Endothelial cell of umbilical vein (primary cell): ENCODE measurements around the gene GDF11. TPM values are rescaled to one million over a fixed set of nuclear protein-coding genes. Genes with fewer than 3 reads are reported as not detected.

Experiments
- BruUV-seq: library from RNA; stranded (reverse); fragments of 400-500 nt; replicated peaks from 2 replicates; lab custom pipeline; 2021; lab: Mats Ljungman, UMichigan
- CTCF ChIA-PET: fragments of 300-600, 350-600 bp; sonication (Branson Sonifier 250); formaldehyde crosslinking; loops from one replicate; lab custom pipeline; 2021; ENCODE audit warnings: antibody characterized with exemption, inconsistent platforms; lab: Charles Lee
- POLR2A ChIA-PET: fragments of 300-600, 350-600 bp; sonication (Branson Sonifier 250); formaldehyde crosslinking; loops from one replicate; lab custom pipeline; 2021; ENCODE audit warnings: antibody characterized with exemption, inconsistent platforms; lab: Charles Lee
- DNase-seq: peaks from one replicate; pipeline ENCODE4 v3.0.0-alpha.2; 2011; ENCODE audit warnings: low read depth, low spot score
- FAIRE-seq: peaks from 2 replicates; lab custom pipeline; 2011; peaks lifted over from hg19 to GRCh38; lab: Jason Lieb, UNC
- H2AFZ ChIP-seq: 2 replicates; pipeline ENCODE4 v1.6.0; 2012; ENCODE audit warnings: low read depth, low read length, control low read depth, inconsistent platforms
- H3K27ac ChIP-seq: 2 replicates; pipeline ENCODE4 v1.5.1; 2011; ENCODE audit warnings: low read depth, mild to moderate bottlenecking, control low read depth, low read length, moderate library complexity; ENCODE audit not compliant: insufficient read depth
- H3K27me3 ChIP-seq, 2 experiments: 2 replicates each; pipeline versions ENCODE4 v1.6.0 to v1.6.1; 2011; ENCODE audit warnings: low read length in 2 of 2, mixed read lengths in 1 of 2; ENCODE audit not compliant: control insufficient read depth in 2 of 2, insufficient read depth in 2 of 2
- H3K36me3 ChIP-seq, 2 experiments: 2 replicates in 1 of 2; 3 replicates in 1 of 2; pipeline ENCODE4 v1.5.1; 2011; ENCODE audit warnings: low read length in 2 of 2, mild to moderate bottlenecking in 1 of 2, moderate library complexity in 1 of 2; ENCODE audit not compliant: control insufficient read depth in 2 of 2, insufficient read depth in 2 of 2; ENCODE audit errors: extremely low read depth in 1 of 2
- H3K4me1 ChIP-seq: 3 replicates; pipeline ENCODE4 v1.5.1; 2011; ENCODE audit warnings: mild to moderate bottlenecking, low read length; ENCODE audit not compliant: control insufficient read depth, insufficient read depth; ENCODE audit errors: extremely low read depth
- H3K4me2 ChIP-seq: 2 replicates; pipeline ENCODE4 v1.6.1; 2011; ENCODE audit warnings: low read length, control low read depth, mixed read lengths; ENCODE audit not compliant: insufficient read depth
- H3K4me3 ChIP-seq, 3 experiments: fragments of 200-600 bp in 1 of 3; sonication (generic), shearing (Covaris generic) in 1 of 3; replicated peaks in 1 of 3; 2 replicates each; pipeline ENCODE4 v1.5.1; 2011 to 2016; ENCODE audit warnings: control low read depth in 3 of 3, low read length in 3 of 3, mild to moderate bottlenecking in 2 of 3, inconsistent platforms in 1 of 3, low read depth in 1 of 3, moderate library complexity in 1 of 3; ENCODE audit not compliant: insufficient read depth in 1 of 3
- H3K79me2 ChIP-seq: 2 replicates; pipeline ENCODE4 v1.6.0; 2012; ENCODE audit warnings: low read length, inconsistent platforms; ENCODE audit not compliant: control insufficient read depth, insufficient read depth
- H3K9ac ChIP-seq: replicated peaks from 2 replicates; pipeline ENCODE3; 2011; ENCODE audit warnings: low read length, control low read depth; ENCODE audit not compliant: insufficient read depth; ENCODE audit errors: extremely low read depth
- H3K9me1 ChIP-seq: replicated peaks from 3 replicates; pipeline ENCODE4 v1.6.0; 2011; ENCODE audit warnings: mild to moderate bottlenecking, low read length; ENCODE audit not compliant: control insufficient read depth, insufficient read depth; ENCODE audit errors: extremely low read depth
- H3K9me3 ChIP-seq: replicated peaks from 2 replicates; pipeline ENCODE4 v1.5.1; 2012; ENCODE audit warnings: low read length, inconsistent platforms; ENCODE audit not compliant: control insufficient read depth, insufficient read depth
- H4K20me1 ChIP-seq: replicated peaks from 2 replicates; pipeline ENCODE3; 2011; ENCODE audit warnings: mild to moderate bottlenecking, low read length; ENCODE audit not compliant: control insufficient read depth, insufficient read depth; ENCODE audit errors: extremely low read depth
- EZH2 ChIP-seq: IDR thresholded peaks from 2 replicates; pipeline ENCODE4 v1.6.1; 2012; ENCODE audit warnings: borderline replicate concordance, low read depth, mild to moderate bottlenecking, moderate library complexity, low read length, inconsistent platforms; ENCODE audit not compliant: severe bottlenecking
- FOS ChIP-seq: IDR thresholded peaks from 2 replicates; pipeline ENCODE4 v1.6.1; 2011; ENCODE audit warnings: mild to moderate bottlenecking, low read length, moderate library complexity, borderline replicate concordance; ENCODE audit not compliant: insufficient read depth
- GATA2 ChIP-seq: IDR thresholded peaks from 2 replicates; pipeline ENCODE4 v1.7.0; 2011; ENCODE audit warnings: low read depth, mild to moderate bottlenecking, moderate library complexity, mixed read lengths, low read length; ENCODE audit not compliant: insufficient read length, insufficient read depth
- JUN ChIP-seq: IDR thresholded peaks from 2 replicates; pipeline ENCODE4 v1.6.1; 2011; ENCODE audit warnings: borderline replicate concordance, low read depth; ENCODE audit not compliant: insufficient read length, insufficient read depth
- MYC ChIP-seq: IDR thresholded peaks from one replicate; pipeline ENCODE4 v1.6.1; 2011; ENCODE audit warnings: mild to moderate bottlenecking, low read depth, low read length
- POLR2A ChIP-seq: IDR thresholded peaks from 2 replicates; pipeline ENCODE4 v1.6.1; 2012; ENCODE audit warnings: low read depth, mild to moderate bottlenecking, control low read depth, low read length
- POLR2AphosphoS5 ChIP-seq: IDR thresholded peaks from 2 replicates; pipeline ENCODE4 v1.6.1; 2012; ENCODE audit warnings: low read depth, mild to moderate bottlenecking, control low read depth, low read length, moderate library complexity; ENCODE audit not compliant: insufficient read depth
- dilution Hi-C: fragments of 300-500 bp; cut with MboI; formaldehyde crosslinking; loops from one replicate; pipeline ENCODE4 v1.15.0; 2019; ENCODE audit warnings: low sequenced_read_pairs; ENCODE audit not compliant: extremely low pct_ligation_motif_present
- intact Hi-C: fragments of 100-400 bp; cut with micrococcal nuclease; formaldehyde crosslinking; loops from one replicate; pipeline ENCODE4 v1.10.0; 2022
- polyA plus RNA-seq, 4 experiments: library from polyadenylated mRNA; depleted of rRNA in 3 of 4; stranded (reverse) in 3 of 4; unstranded in 1 of 4; fragments of >200 nt; gene quantifications; 2 replicates each; pipeline versions ENCODE4 v1.2.1 to v1.2.3, GENCODE V29; 2011 to 2012; ENCODE audit warnings: missing spikeins in 1 of 4
- total RNA-seq: library from RNA; stranded (reverse); gene quantifications from 2 replicates; pipeline ENCODE4 v1.2.3, GENCODE V29; 2021
- TF ChIP-seq, protein P1 (sequence below): IDR thresholded peaks from 2 replicates; pipeline ENCODE4 v1.6.1; 2011; ENCODE audit not compliant: insufficient read depth, insufficient read length
- TF ChIP-seq, protein P2 (sequence below), 2 donors: IDR thresholded peaks; 1 replicate in 1 of 2; 2 replicates in 1 of 2; pipeline ENCODE4 v1.5.1; 2011; ENCODE audit warnings: low read length in 2 of 2, mild to moderate bottlenecking in 2 of 2, moderate library complexity in 2 of 2, control low read depth in 1 of 2, inconsistent platforms in 1 of 2, low read depth in 1 of 2; ENCODE audit not compliant: insufficient read depth in 1 of 2; ENCODE audit errors: extremely low read depth in 1 of 2

Gene GDF11
- total and polyA plus RNA-seq, 2 donors (not counting 3 experiments of a cell fraction or from before 2014, with no cell fraction given), result 10.0 to 18.7 TPM

DNA sequence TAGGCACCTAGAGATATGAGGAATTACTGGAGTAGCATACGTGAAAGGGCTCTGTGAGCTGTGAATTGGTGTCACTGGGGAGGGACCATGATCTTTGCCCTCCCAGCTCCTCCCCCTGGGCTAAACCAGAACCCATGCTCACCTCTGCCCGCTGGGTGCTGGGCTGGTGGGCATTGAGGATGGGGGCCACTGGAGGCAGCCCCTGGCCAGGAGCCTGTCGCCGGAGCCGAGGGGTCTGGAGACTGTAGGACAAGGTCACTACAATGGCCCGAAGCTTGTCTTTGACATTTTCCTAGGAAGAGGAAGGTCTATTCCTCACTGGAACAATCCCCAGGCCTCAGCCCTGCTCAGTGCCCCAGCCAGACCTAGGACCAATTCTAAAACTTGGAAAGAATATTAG lies 46.8 kb upstream of the GDF11 start:
- Histone ChIP-seq H3K27me3 (no peaks in the 10 kb centered on the region), H3K9ac (no peak overlapping the region), H3K4me3 (no peak overlapping the region), H2AFZ (no peak overlapping the region), H3K9me1 (no peaks in the 10 kb centered on the region), H3K4me2 (no peak overlapping the region), H3K4me1 (no peaks in the 10 kb centered on the region), H3K36me3 (no peaks in the 10 kb centered on the region), H3K79me2 (no peaks in the 10 kb centered on the region), H4K20me1 (no peaks in the 10 kb centered on the region), H3K9me3 (no peaks in the 10 kb centered on the region), H3K27ac (no peak overlapping the region)
- intact Hi-C loops (no loop called here), dilution Hi-C loops (no loop called here)
- no TSS peak for BruUV-seq
- no peak for TF ChIP-seq FOS
- TF ChIP-seq GATA2, result no peak
- TF ChIP-seq MYC, result no peak
- TF ChIP-seq EZH2, result no peak
- TF ChIP-seq, protein P1, sequence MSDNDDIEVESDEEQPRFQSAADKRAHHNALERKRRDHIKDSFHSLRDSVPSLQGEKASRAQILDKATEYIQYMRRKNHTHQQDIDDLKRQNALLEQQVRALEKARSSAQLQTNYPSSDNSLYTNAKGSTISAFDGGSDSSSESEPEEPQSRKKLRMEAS, result no peak
- no peak for TF ChIP-seq POLR2A
- TF ChIP-seq POLR2AphosphoS5, result no peak
- ChIA-PET POLR2A (no interaction called here), CTCF (interaction anchor here (1.2 to 2.9 kb wide), 3 partner anchors 14 to 49 kb away, joined by 3 to 15 read pairs (median 3); a partner anchor contains a TSS)
- no peak for FAIRE-seq
- DNase-seq, result no peak

DNA sequence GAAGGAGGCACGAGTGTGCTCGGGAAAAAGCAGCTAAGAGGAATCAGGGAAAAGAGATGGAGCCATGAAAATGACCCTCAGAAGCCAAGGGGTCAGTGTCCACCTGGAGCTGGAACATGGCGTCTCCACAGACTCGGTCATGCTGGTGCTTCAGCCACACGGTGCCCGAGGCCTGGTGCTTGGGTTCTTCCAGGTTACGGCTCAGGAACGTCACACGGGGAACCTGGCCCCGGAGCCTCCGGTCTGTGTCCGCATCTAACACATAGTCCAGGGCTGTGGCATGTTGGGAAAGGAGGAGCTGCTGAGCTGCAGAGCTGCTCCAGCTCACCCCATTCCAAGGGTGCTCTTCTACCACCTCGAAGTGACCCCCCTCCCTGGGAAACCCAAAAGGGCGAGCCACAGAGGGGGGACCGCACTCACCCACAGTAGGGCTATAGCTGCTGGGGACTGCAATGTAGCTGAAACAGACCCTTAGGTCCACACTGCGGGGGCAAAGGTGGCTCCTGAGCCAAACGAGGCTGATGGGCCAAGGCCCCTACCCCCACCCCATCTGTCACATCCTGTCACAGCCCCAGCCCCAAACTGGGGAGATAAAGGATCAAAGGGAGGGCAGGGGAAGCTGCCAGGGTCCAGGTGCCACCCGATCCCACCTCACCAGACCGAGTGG lies 46.0 kb upstream of the GDF11 start:
- no peak overlapping the region for H2AFZ ChIP-seq
- no peak overlapping the region for H3K4me2 ChIP-seq
- dilution Hi-C loops (no loop called here), intact Hi-C loops (no loop called here)
- no peak overlapping the region for H3K9ac ChIP-seq
- H3K27ac ChIP-seq, result no peak overlapping the region
- no peaks in the 10 kb centered on the region for H3K27me3 ChIP-seq
- H4K20me1 ChIP-seq, result no peaks in the 10 kb centered on the region
- ChIA-PET POLR2A (no interaction called here), CTCF (interaction anchor here (1.0 to 2.9 kb wide), 4 partner anchors 15 to 50 kb away, joined by 3 to 15 read pairs (median 3); a partner anchor contains a TSS)
- no peaks in the 10 kb centered on the region for H3K4me1 ChIP-seq
- no peaks in the 10 kb centered on the region for H3K9me3 ChIP-seq
- BruUV-seq, result no TSS peak
- H3K4me3 ChIP-seq, result no peak overlapping the region
- DNase-seq (no peak), FAIRE-seq (no peak)
- H3K79me2 ChIP-seq, result no peaks in the 10 kb centered on the region
- no peaks in the 10 kb centered on the region for H3K36me3 ChIP-seq
- TF ChIP-seq FOS (no peak), JUN (no peak), POLR2A (no peak), POLR2AphosphoS5 (no peak), EZH2 (no peak)
- TF ChIP-seq, protein P2, sequence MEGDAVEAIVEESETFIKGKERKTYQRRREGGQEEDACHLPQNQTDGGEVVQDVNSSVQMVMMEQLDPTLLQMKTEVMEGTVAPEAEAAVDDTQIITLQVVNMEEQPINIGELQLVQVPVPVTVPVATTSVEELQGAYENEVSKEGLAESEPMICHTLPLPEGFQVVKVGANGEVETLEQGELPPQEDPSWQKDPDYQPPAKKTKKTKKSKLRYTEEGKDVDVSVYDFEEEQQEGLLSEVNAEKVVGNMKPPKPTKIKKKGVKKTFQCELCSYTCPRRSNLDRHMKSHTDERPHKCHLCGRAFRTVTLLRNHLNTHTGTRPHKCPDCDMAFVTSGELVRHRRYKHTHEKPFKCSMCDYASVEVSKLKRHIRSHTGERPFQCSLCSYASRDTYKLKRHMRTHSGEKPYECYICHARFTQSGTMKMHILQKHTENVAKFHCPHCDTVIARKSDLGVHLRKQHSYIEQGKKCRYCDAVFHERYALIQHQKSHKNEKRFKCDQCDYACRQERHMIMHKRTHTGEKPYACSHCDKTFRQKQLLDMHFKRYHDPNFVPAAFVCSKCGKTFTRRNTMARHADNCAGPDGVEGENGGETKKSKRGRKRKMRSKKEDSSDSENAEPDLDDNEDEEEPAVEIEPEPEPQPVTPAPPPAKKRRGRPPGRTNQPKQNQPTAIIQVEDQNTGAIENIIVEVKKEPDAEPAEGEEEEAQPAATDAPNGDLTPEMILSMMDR (IDR thresholded peaks at IDR 0.05; ENCODE audit: extremely low read depth in 1 of 2, insufficient read depth in 1 of 2, low read depth in 1 of 2, low read length in 2 of 2), result no peak
- TF ChIP-seq, protein P1, result no peak
- H3K9me1 ChIP-seq, result no peaks in the 10 kb centered on the region
